Liver (tissue), 9 donors: ENCODE results near the gene SPINT3. TPM values are rescaled to one million over a fixed set of nuclear protein-coding genes. Genes with fewer than 3 reads are reported as not detected.

Experiments
- DNase-seq: peaks from one replicate; pipeline ENCODE4 v3.0.0-alpha.2; 2017; ENCODE audit warnings: low spot score
- H3K27ac ChIP-seq, 2 donors: one replicate each; pipeline ENCODE4 v1.7.0; 2013; ENCODE audit warnings: inconsistent platforms in 2 of 2, low read length in 2 of 2, control low read depth in 1 of 2, low read depth in 1 of 2, mild to moderate bottlenecking in 1 of 2
- H3K27me3 ChIP-seq, 4 donors: one replicate each; pipeline versions ENCODE4 v1.6.1 to v1.7.0; 2013; ENCODE audit warnings: low read length in 3 of 4, inconsistent platforms in 1 of 4, mild to moderate bottlenecking in 1 of 4, moderate library complexity in 1 of 4; ENCODE audit not compliant: control insufficient read depth in 4 of 4, insufficient read depth in 4 of 4
- H3K36me3 ChIP-seq, 4 donors: one replicate each; pipeline versions ENCODE4 v1.6.1 to v1.7.0; 2013; ENCODE audit warnings: low read length in 3 of 4, mild to moderate bottlenecking in 3 of 4, low read depth in 1 of 4, moderate library complexity in 1 of 4; ENCODE audit not compliant: control insufficient read depth in 4 of 4, insufficient read depth in 3 of 4
- H3K4me1 ChIP-seq, 4 donors: one replicate each; pipeline versions ENCODE4 v1.6.1 to v1.7.0; 2013; ENCODE audit warnings: low read length in 3 of 4, mild to moderate bottlenecking in 3 of 4, moderate library complexity in 1 of 4; ENCODE audit not compliant: control insufficient read depth in 4 of 4, insufficient read depth in 4 of 4
- H3K4me3 ChIP-seq, 3 donors: one replicate each; pipeline versions ENCODE4 v1.6.1 to v1.7.0; 2013; ENCODE audit warnings: low read length in 3 of 3, control low read depth in 1 of 3, low read depth in 1 of 3, mild to moderate bottlenecking in 1 of 3
- H3K9ac ChIP-seq, 2 donors: one replicate each; pipeline ENCODE4 v1.7.0; 2013; ENCODE audit warnings: low read length in 2 of 2, mild to moderate bottlenecking in 2 of 2, moderate library complexity in 2 of 2, control low read depth in 1 of 2, low read depth in 1 of 2
- H3K9me3 ChIP-seq, 4 donors: one replicate each; pipeline versions ENCODE4 v1.6.1 to v1.7.0; 2013; ENCODE audit warnings: low read length in 3 of 4; ENCODE audit not compliant: control insufficient read depth in 4 of 4
- FOXA1 ChIP-seq: IDR thresholded peaks from 2 replicates; pipeline ENCODE4 v1.6.1; 2016; ENCODE audit warnings: antibody characterized with exemption
- FOXA2 ChIP-seq: IDR thresholded peaks from 2 replicates; pipeline ENCODE4 v1.6.1; 2016; ENCODE audit warnings: antibody characterized with exemption
- HNF4A ChIP-seq, 2 donors: conservative IDR thresholded peaks; 2 replicates each; pipeline ENCODE4 v1.6.1; 2016; ENCODE audit warnings: antibody characterized with exemption in 2 of 2, mild to moderate bottlenecking in 2 of 2
- HNF4G ChIP-seq: IDR thresholded peaks from 2 replicates; pipeline ENCODE4 v1.6.1; 2016; ENCODE audit warnings: antibody characterized with exemption
- JUND ChIP-seq, 2 donors: IDR thresholded peaks; 2 replicates each; pipeline ENCODE4 v1.6.1; 2016; ENCODE audit warnings: antibody characterized with exemption in 2 of 2
- NR2F2 ChIP-seq: IDR thresholded peaks from 2 replicates; pipeline ENCODE4 v1.6.1; 2016; ENCODE audit warnings: antibody characterized with exemption
- RAD21 ChIP-seq, 2 donors: IDR thresholded peaks; 2 replicates each; pipeline ENCODE4 v1.6.1; 2016; ENCODE audit warnings: antibody characterized with exemption in 2 of 2, mild to moderate bottlenecking in 2 of 2
- RXRA ChIP-seq, 2 donors: IDR thresholded peaks; 2 replicates each; pipeline ENCODE4 v1.6.1; 2017 to 2018; ENCODE audit warnings: antibody characterized with exemption in 2 of 2, mild to moderate bottlenecking in 1 of 2
- SP1 ChIP-seq: IDR thresholded peaks from 2 replicates; pipeline ENCODE4 v1.6.1; 2018; ENCODE audit warnings: antibody characterized with exemption, mild to moderate bottlenecking
- YY1 ChIP-seq: IDR thresholded peaks from 2 replicates; pipeline ENCODE4 v1.6.1; 2016; ENCODE audit warnings: antibody characterized with exemption, mild to moderate bottlenecking
- WGBS: extraction: QIAGEN DNeasy Blood & Tissue Kit; methylation state at CpG from one replicate; pipeline ENCODE4 v1.1.7; 2013; 5-methylcytosine and 5-hydroxymethylcytosine counted together
- polyA plus RNA-seq, 2 donors: library from polyadenylated mRNA; stranded (reverse) in 1 of 2; unstranded in 1 of 2; fragments of 200-250 nt in 1 of 2; fragments of >200 nt in 1 of 2; fragmentation: Nextera tagmentation in 1 of 2; extraction: Ambion mirVana in 1 of 2; gene quantifications; one replicate each; pipeline versions ENCODE4 v1.2.1 to v1.2.3, GENCODE V29; 2013 to 2015
- total RNA-seq, 2 donors: library from RNA; depleted of rRNA; stranded (reverse); fragments of >200 nt; gene quantifications; one replicate each; pipeline ENCODE4 v1.2.3, GENCODE V29; 2014
- TF ChIP-seq, protein P1 (sequence below): IDR thresholded peaks from 2 replicates; pipeline ENCODE4 v1.6.1; 2016; ENCODE audit warnings: antibody characterized with exemption
- TF ChIP-seq, protein P2 (sequence below): IDR thresholded peaks from 2 replicates; pipeline ENCODE4 v1.6.1; 2016; ENCODE audit warnings: antibody characterized with exemption
- TF ChIP-seq, protein P3 (sequence below): IDR thresholded peaks from 2 replicates; pipeline ENCODE4 v1.6.1; 2016; ENCODE audit warnings: antibody characterized with exemption
- TF ChIP-seq, protein P4 (sequence below): IDR thresholded peaks from 2 replicates; pipeline ENCODE4 v1.6.1; 2016; ENCODE audit warnings: antibody characterized with exemption, mild to moderate bottlenecking
- TF ChIP-seq, protein P5 (sequence below): fragments of 150-350 bp; IDR thresholded peaks from 2 replicates; pipeline ENCODE4 v1.5.1; 2017; ENCODE audit warnings: improper control_type of control experiment, low read depth, low read length; ENCODE audit not compliant: missing input control
- donor health status: healthy.
- donor health status: healthy.
- donor health status: healthy.
- donor health status: healthy.
- donor health status: healthy.

The SPINT3 gene, protein sequence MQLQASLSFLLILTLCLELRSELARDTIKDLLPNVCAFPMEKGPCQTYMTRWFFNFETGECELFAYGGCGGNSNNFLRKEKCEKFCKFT
- total RNA-seq (not detected), polyA plus RNA-seq (not detected)

DNA sequence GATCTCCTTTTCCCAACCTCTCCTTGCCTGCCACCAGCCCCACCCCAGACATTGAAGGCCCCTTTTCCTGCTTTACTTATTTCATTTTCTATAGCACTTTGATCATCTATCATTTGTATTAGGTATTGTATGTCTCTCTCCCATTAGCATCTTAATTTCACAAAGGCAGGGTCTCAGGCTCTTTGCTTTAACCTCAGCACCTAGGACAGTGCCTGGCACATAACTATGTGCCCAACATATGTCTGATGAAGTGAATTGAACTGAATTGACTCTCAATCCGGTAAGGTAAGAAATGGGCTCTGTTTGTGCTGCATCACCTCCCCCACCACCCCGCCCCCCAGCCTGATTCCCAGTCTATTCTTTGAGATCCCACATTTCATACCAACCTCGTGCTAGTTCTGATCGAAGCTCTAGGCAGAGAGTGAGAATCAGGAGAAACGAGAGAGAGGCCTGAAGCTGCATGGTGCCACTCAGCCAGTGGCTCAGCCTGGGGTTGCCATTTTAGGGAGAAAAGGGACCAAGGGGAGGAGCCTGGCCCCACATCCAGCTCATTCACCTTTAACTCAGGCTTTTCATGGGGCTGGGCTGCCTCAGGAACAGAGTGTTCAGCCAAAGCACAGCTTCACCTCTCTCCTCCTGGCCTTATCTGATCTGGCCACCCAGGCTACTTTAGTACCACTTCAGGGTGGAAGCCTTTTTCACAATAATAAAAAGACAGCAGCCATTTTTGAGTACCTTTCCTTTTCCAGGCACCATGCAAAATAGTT is at the start of gene SPINT3:
TSS of gene SPINT3 (minus strand) at position 476 of the 767 bp plus-strand sequence. CDS start at position 462, 14 bp downstream.
- TF ChIP-seq HNF4G = no peak
- TF ChIP-seq, protein P1, sequence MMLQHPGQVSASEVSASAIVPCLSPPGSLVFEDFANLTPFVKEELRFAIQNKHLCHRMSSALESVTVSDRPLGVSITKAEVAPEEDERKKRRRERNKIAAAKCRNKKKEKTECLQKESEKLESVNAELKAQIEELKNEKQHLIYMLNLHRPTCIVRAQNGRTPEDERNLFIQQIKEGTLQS = no peak
- TF ChIP-seq JUND (IDR thresholded peaks at IDR 0.05) = no peak
- TF ChIP-seq RXRA (IDR thresholded peaks at IDR 0.05) = no peak
- TF ChIP-seq HNF4A (conservative IDR thresholded peaks at IDR 0.05) = no peak
- TF ChIP-seq, protein P2, sequence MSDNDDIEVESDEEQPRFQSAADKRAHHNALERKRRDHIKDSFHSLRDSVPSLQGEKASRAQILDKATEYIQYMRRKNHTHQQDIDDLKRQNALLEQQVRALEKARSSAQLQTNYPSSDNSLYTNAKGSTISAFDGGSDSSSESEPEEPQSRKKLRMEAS = no peak
- TF ChIP-seq, protein P3, sequence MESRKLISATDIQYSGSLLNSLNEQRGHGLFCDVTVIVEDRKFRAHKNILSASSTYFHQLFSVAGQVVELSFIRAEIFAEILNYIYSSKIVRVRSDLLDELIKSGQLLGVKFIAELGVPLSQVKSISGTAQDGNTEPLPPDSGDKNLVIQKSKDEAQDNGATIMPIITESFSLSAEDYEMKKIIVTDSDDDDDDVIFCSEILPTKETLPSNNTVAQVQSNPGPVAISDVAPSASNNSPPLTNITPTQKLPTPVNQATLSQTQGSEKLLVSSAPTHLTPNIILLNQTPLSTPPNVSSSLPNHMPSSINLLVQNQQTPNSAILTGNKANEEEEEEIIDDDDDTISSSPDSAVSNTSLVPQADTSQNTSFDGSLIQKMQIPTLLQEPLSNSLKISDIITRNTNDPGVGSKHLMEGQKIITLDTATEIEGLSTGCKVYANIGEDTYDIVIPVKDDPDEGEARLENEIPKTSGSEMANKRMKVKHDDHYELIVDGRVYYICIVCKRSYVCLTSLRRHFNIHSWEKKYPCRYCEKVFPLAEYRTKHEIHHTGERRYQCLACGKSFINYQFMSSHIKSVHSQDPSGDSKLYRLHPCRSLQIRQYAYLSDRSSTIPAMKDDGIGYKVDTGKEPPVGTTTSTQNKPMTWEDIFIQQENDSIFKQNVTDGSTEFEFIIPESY = no peak
- no peak for TF ChIP-seq RAD21 (IDR thresholded peaks at IDR 0.05)
- no peak for TF ChIP-seq YY1
- TF ChIP-seq, protein P4, sequence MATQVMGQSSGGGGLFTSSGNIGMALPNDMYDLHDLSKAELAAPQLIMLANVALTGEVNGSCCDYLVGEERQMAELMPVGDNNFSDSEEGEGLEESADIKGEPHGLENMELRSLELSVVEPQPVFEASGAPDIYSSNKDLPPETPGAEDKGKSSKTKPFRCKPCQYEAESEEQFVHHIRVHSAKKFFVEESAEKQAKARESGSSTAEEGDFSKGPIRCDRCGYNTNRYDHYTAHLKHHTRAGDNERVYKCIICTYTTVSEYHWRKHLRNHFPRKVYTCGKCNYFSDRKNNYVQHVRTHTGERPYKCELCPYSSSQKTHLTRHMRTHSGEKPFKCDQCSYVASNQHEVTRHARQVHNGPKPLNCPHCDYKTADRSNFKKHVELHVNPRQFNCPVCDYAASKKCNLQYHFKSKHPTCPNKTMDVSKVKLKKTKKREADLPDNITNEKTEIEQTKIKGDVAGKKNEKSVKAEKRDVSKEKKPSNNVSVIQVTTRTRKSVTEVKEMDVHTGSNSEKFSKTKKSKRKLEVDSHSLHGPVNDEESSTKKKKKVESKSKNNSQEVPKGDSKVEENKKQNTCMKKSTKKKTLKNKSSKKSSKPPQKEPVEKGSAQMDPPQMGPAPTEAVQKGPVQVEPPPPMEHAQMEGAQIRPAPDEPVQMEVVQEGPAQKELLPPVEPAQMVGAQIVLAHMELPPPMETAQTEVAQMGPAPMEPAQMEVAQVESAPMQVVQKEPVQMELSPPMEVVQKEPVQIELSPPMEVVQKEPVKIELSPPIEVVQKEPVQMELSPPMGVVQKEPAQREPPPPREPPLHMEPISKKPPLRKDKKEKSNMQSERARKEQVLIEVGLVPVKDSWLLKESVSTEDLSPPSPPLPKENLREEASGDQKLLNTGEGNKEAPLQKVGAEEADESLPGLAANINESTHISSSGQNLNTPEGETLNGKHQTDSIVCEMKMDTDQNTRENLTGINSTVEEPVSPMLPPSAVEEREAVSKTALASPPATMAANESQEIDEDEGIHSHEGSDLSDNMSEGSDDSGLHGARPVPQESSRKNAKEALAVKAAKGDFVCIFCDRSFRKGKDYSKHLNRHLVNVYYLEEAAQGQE = no peak
- TF ChIP-seq SP1 = no peak
- no peak for TF ChIP-seq FOXA1
- TF ChIP-seq, protein P5, sequence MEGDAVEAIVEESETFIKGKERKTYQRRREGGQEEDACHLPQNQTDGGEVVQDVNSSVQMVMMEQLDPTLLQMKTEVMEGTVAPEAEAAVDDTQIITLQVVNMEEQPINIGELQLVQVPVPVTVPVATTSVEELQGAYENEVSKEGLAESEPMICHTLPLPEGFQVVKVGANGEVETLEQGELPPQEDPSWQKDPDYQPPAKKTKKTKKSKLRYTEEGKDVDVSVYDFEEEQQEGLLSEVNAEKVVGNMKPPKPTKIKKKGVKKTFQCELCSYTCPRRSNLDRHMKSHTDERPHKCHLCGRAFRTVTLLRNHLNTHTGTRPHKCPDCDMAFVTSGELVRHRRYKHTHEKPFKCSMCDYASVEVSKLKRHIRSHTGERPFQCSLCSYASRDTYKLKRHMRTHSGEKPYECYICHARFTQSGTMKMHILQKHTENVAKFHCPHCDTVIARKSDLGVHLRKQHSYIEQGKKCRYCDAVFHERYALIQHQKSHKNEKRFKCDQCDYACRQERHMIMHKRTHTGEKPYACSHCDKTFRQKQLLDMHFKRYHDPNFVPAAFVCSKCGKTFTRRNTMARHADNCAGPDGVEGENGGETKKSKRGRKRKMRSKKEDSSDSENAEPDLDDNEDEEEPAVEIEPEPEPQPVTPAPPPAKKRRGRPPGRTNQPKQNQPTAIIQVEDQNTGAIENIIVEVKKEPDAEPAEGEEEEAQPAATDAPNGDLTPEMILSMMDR = no peak
- TF ChIP-seq NR2F2 = no peak
- no peak for TF ChIP-seq FOXA2
- H3K9me3 ChIP-seq = no peaks in the 10 kb centered on the region
- H3K4me3 ChIP-seq = no peak within 1 kb of the TSS
- no peak for DNase-seq
- no peak within 1 kb of the TSS for H3K27ac ChIP-seq
- H3K27me3 ChIP-seq = no peaks in the 10 kb centered on the region
- no peaks in the 10 kb centered on the region for H3K4me1 ChIP-seq
- no peaks in the 10 kb centered on the region for H3K36me3 ChIP-seq
- no peak within 1 kb of the TSS for H3K9ac ChIP-seq
- WGBS = 66% methylated on average over 5 of the region's 5 CpGs
